HG03139 (cell line): ENCODE measurements around the gene ARL16.

Source experiments
- ATAC-seq: cut with Tn5 transposase; IDR thresholded peaks from one replicate; pipeline ENCODE4 v1.9.1; 2021; ENCODE audit not compliant: unreplicated experiment

The ARL16 gene

GRCh38 chr17:81673561-81674258, 9.9 kb downstream of the ARL16 start:
- no peak for ATAC-seq

DNA sequence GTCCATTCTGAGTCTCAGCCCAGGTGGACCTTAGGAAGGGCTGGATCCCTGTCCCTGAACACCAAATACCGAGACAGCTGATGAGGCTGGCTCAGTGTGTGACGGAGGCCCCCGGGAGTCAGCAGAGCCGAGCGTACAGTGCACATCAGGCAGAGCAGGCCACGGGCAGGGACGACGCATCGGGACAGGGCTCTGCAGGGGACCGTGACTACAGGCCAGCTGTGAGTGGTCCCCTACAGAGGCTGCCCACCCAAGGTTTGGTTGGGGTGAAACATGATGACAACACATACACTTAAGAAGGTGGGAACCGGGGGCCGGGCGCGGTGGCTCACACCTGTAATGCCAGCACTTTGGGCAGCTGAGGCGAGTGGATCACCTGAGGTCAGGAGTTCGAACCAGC, 10.6 kb downstream of the ARL16 start:
- ATAC-seq = no peak

GRCh38 chr17:81672504-81672903, 11.1 kb downstream of the ARL16 start:
- ATAC-seq = no peak

- ATAC-seq = no peak
Measured at GRCh38 chr17:81667754-81668153, 15.8 kb downstream of the ARL16 start.

- peak; percentile 95 for ATAC-seq
Measured at GRCh38 chr17:81666342-81667191, 17.0 kb downstream of the ARL16 start, which contains the start of the genes CCDC137 and OXLD1. TSS of gene CCDC137 (plus strand) at chr17:81666737. CDS start at chr17:81666767, 30 bp downstream. TSS of gene OXLD1 (minus strand) at chr17:81666605. CDS start at chr17:81666577, 28 bp downstream.

- peak; percentile 10 for ATAC-seq
Measured at GRCh38 chr17:81666092-81666341, 17.6 kb downstream of the ARL16 start.

DNA sequence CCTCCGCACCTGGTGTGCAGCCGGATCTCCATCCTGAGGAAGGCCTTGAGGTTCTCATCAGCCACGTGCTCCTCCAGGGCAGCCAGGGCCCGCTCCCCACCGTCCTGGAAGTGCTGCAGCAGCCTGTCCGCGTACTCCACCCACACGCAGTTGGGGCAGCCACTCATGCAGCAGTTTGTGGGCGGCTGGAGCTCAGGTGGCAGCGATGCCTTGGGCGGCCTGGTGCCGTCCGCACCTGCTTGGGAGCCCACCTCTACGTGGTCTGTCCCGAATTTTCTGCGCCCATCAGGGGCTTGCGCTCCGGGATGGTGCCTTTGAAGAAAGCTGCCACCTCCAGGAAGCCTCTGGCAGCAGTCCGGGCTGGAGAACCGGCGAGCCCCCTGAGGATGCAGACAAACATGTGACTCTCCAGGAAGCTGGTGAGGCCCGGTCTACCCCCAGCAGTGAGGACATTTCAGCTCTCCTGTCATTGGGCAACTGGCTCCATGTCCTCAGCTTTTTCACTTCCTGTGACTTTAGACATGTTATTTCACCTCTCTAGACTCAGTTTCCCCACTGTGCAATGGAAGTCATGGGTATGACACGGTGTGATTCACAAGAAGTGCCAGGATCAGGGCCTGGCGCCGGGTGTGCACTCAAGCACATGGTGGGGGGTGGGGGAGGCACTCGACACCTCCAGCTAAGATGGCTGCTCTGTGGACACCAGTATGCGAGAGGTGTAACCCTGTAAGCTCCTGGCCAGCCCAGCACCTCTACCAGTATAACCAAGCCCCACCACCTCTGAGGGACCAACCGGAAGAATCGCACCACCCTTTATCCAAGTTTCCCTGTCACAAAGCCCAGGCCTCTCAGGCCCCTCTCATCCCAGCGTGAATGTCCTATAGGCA, 18.1 kb downstream of the ARL16 start:
- ATAC-seq = no peak

DNA sequence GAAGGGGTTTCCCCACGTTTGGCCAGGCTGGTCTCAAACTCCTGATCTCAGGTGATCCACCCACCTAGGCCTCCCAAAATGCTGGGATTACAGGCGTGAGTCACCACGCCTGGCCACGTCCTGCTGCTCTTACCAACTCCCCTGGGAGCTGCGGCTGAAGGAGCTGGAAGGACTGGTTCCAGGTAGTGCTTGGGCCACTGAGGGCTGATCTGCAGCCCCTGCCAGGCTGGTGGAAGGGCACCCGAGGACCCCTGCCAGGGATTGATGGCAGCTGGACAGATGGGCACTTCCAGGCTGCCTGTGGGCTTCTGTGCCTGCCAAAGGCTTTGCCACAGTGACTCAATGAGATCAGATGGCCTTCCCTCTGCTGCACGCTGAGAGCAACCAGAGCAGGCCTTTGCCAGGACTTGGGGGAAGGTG, 19.5 kb downstream of the ARL16 start:
- ATAC-seq = no peak

DNA sequence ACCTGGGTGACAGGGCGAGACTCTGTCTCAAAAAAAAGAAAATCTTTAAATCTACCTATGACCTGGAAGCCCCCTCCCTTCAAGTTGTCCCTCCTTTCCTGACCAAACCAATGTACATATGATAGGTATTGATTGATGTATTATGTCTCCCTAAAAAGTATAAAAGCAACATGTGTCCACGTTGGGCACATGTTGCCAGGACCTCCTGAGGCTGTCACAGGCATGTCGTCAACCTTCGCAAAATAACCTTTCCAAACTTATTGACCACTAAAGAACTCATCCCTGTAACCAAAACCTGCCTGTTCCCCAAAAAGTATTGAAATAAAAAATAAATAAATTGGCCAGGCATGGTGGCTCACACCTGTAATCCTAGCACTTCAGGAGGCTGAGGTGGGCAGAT, 21.6 kb downstream of the ARL16 start:
- ATAC-seq = no peak

DNA sequence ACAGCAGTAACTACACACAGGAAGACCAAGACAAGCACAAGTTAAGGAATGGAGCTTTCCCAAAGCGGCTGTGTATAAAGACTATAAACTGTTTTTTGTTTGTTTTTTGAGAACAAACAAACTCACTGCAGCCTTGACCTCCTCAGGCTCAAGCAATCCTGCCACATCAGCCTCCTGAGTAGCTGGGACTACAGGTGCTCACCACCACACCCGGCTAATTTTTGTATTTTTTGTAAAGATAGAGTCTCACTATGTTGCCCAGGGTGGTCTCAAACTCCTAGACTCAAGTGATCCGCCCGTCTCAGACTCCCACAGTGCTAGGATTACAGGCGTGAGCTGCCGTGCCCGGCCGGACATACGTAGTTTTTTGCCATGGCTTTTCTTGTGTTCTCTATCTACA, 23.2 kb downstream of the ARL16 start:
- ATAC-seq = no peak

DNA sequence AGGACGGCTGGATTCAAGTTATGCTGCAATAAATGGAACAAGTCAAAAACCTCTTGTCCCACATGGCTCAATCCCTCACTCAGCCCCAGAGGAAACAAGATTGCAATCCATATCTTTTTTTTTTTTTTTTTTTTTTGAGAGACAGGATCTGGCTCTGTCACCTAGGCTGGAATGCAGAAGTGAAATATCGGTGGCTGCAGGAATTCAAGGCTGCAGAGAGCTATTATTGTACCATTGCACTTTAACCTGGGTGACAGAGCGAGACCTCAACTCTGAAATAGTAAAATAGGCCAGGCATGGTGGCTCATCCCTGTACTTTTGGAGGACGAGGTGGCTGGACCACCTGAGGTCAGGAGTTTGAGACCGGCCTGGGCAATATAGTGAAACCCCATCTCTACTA, 24.6 kb downstream of the ARL16 start:
- ATAC-seq = no peak

DNA sequence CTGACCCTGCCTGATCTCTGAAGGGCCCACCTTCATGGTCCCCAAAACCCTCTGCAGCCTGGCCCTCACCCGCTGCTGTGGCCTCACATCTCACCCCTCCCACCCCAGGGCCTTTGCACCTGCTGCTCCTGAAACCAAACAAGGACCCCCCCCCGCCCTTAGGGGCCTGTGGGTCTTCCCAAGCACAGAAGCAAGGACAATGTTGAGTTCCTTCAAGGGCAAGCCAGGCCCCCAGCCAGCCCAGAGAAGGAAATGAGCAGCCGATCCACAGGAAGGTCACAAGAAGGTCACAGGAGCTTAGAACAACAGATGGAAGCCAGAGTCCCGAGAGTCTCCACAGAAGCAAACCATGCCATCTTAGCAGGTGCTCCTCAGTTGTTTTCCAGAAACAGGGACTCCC, 26.8 kb downstream of the ARL16 start:
- ATAC-seq = no peak

DNA sequence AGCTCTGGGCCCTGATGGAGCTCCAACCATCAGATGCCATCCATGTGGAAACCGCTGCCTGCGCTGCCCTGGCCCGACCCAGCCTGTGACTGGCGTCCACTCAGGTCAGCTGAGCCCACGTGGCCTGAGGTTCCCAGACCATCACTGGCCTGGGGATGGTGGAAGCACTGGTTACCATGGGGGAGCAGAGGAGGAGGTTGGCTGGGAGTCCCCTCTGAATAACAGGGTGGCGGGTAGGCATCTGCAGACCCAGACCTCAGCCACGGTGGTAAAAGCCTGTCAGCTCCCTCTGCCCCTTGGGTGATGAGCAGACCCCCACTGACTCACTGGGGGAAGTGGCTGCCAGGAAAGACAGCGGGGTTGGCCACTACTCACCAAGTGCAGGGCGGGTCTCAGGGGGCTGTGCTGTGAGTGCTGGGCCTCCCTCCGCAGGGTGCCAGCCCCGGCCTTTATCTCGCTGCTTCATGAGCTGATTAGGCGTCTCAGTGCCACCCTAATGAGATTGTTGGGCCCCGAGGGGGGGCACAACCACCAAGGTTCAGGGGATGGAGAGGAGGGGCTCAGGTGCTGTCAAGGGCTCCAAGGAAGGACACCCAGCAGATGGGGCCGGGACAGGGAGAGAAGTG, 27.4 kb downstream of the ARL16 start, which contains the start of gene PDE6G:
Gene PDE6G (minus strand): TSS at position 425 of the 626 bp plus-strand sequence. CDS start 3,237 bp downstream, outside the sequence.
- no peak for ATAC-seq

- no peak for ATAC-seq
Measured at GRCh38 chr17:81655378-81656117, 28.0 kb downstream of the ARL16 start.

DNA sequence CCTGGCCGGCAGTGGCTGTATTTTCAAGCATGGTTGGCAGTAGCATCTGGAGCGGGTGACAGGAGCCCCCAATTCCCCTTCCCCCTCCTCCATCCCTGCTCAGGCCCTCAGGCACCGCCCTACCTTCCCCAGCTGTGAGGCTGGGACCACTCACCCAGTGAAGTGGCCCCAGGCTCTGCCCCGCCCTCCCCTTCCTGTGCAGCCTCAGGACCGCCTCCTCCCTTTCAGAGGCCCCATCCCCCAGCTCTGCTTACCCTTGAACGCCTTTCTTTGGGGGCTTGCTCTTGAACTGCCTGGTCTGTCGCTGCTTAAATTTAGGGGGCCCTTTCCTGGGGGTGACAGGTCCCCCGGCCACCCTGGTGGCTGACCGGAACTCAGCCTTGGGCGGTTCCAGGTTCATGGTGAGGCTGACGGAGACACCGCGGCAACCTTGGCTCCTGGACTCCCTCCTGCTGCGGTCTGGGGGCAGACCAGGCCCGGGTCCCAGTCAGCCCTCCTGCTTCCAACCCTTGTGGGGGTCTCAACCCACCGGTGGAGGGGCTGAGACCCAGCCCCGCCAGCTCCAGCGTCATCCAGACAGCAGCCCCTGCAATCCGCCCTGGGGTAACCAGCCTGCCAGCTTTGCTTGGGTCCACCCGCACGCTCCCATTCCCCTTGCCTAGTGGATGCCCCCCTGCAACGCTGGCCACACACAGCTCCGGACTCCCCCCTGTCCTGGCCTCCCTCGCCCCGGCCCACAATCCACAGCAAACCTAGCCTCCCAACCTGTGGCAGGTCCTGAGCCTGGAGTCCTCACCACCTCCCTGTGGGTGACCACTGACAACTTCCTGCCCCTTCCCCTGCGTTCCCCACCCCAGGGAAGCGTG, 30.5 kb downstream of the ARL16 start:
- no peak for ATAC-seq

DNA sequence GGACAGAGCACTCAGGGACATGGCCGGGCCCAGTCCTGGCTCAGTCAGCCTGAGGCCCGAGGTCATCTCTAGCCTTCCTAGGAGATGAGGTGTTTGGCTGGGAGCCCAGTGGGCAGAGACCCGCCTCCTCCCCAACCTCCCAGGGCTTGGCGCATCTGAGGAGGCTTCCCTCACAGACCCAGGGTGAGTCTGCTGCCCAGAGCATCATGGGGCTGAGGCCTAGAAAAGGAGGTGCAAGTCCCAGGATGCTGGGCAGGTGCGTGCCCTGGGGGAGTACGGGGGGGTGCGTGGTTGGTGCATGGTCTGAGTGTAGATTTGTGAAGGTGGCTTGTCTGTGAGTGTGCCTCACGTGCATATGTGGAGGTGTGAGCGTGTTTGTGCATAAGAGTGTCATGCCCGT, 31.9 kb downstream of the ARL16 start:
- no peak for ATAC-seq

GRCh38 chr17:81650951-81651350, 32.6 kb downstream of the ARL16 start:
- ATAC-seq = no peak

DNA sequence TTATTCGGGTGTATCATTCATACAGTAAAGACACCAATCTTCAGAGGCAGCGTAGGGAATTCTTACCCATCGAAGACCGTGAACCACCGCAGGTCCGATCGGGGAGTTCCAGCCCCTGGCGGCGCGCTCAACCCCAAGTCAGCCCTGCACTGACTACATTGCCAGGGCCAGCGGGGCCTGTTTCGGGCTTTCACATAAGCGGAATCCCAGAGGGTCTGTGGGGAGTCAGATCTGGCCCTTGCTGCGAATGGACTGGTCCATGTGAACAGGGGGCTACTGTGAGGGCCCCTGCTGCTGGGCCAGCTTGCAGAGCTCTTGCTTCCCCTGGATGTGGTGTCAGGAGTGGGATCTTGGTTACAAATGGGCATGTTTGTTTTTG, 34.9 kb downstream of the ARL16 start:
- ATAC-seq = no peak

DNA sequence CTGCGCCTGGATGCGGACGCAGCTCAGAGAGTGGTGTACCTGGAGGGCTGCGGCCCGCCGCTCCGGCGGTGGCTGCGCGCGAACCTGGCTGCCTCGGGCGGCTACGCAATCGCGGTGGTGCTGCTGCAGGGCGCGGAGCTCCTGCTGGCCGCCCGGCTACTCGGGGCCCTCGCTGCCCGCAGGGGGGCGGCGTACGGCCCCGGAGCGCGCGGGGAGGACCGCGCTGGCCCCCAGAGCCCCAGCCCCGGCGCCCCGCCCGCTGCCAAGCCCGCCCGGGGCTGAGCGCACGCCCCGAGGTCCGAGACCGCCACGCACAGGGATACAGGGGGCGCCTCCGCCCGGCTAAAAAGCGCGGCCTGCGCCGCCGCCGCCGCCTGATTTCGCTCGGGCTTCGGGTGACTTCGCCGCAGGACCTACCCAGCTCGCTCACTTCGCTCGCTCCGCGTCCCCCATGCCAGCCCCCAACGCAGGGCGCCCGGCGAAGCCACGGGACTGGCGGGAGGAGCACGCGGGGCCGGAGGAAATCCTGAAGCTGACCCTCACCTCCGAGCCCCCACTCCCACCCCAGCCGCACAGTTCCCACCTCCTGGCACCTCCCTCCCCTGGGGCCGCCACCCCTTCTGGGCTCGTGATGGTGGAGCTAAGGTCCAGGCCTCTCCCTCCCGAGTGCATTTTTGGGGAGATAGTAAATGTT, 35.4 kb downstream of the ARL16 start:
- no peak for ATAC-seq
